OCI-LY7 (cell line): Measurements from ENCODE around the gene BICC1. TPM values are rescaled to one million over a fixed set of nuclear protein-coding genes. Genes with fewer than 3 reads are reported as not detected.

Source experiments
- BruUV-seq: library from RNA; stranded (reverse); fragments of 400-500 nt; replicated peaks from 2 replicates; lab custom pipeline; 2021; lab: Mats Ljungman, UMichigan
- CTCF ChIA-PET: fragments of 300-600 bp; sonication (Branson Sonifier 250); formaldehyde crosslinking; loops from one replicate; lab custom pipeline; 2022; ENCODE audit warnings: antibody characterized with exemption; ENCODE audit not compliant: unreplicated experiment; lab: Charles Lee
- POLR2A ChIA-PET: fragments of 300-600 bp; sonication (Branson Sonifier 250); formaldehyde crosslinking; loops from one replicate; lab custom pipeline; 2022; ENCODE audit warnings: antibody characterized with exemption; lab: Charles Lee
- DNase-seq: peaks from one replicate; pipeline ENCODE4 v3.0.0-alpha.2; 2015; ENCODE audit warnings: low spot score
- H2AFZ ChIP-seq: fragments of 200-600 bp; sonication (generic), shearing (Covaris generic); 2 replicates; pipeline ENCODE4 v1.6.1; 2014; ENCODE audit warnings: mild to moderate bottlenecking, antibody characterized with exemption, low read length, moderate library complexity
- H3K27ac ChIP-seq: fragments of 200-600 bp; sonication (generic); 2 replicates; pipeline ENCODE4 v1.5.1; 2014; ENCODE audit warnings: mixed run types, low read depth, mild to moderate bottlenecking, moderate library complexity, low read length, inconsistent platforms; ENCODE audit not compliant: poor library complexity, severe bottlenecking
- H3K36me3 ChIP-seq: fragments of 200-600 bp; sonication (generic); 2 replicates; pipeline ENCODE4 v1.6.1; 2014; ENCODE audit warnings: mild to moderate bottlenecking, antibody characterized with exemption, low read length, moderate library complexity, mixed read lengths; ENCODE audit not compliant: insufficient read depth
- H3K4me1 ChIP-seq: fragments of 200-600 bp; sonication (generic); 2 replicates; pipeline ENCODE4 v1.5.1; 2014; ENCODE audit warnings: mild to moderate bottlenecking, low read length; ENCODE audit not compliant: insufficient read depth, poor library complexity, severe bottlenecking
- H3K4me2 ChIP-seq: fragments of 200-600 bp; sonication (generic); 2 replicates; pipeline ENCODE4 v1.6.1; 2014; ENCODE audit warnings: mild to moderate bottlenecking, low read length
- H3K4me3 ChIP-seq: fragments of 200-600 bp; sonication (generic); 2 replicates; pipeline ENCODE4 v1.5.1; 2014; ENCODE audit warnings: mild to moderate bottlenecking, low read depth, low read length; ENCODE audit not compliant: poor library complexity, severe bottlenecking
- H3K79me2 ChIP-seq: fragments of 200-600 bp; sonication (generic); 2 replicates; pipeline ENCODE4 v1.6.1; 2016; ENCODE audit warnings: low read depth, mild to moderate bottlenecking, low read length, moderate library complexity, mixed read lengths; ENCODE audit not compliant: insufficient read depth
- H3K9me2 ChIP-seq: fragments of 200-600 bp; sonication (generic); 2 replicates; pipeline ENCODE4 v1.6.1; 2016; ENCODE audit warnings: mild to moderate bottlenecking, low read length, mixed read lengths; ENCODE audit not compliant: insufficient read depth
- H3K9me3 ChIP-seq: fragments of 200-600 bp; sonication (generic); 2 replicates; pipeline ENCODE4 v1.6.1; 2014; ENCODE audit warnings: mild to moderate bottlenecking, mixed run types, low read length, mixed read lengths
- H4K20me1 ChIP-seq: fragments of 200-600 bp; sonication (generic); 2 replicates; pipeline ENCODE4 v1.6.1; 2014; ENCODE audit warnings: mild to moderate bottlenecking, antibody characterized with exemption, low read length, moderate library complexity, mixed read lengths; ENCODE audit not compliant: insufficient read depth
- EZH2phosphoT487 ChIP-seq: fragments of 200-600 bp; sonication (generic); IDR thresholded peaks from 2 replicates; pipeline ENCODE4 v1.6.1; 2018; ENCODE audit warnings: low read depth, borderline replicate concordance, mild to moderate bottlenecking, mixed run types, antibody characterized with exemption, low read length, moderate library complexity, mixed read lengths
- intact Hi-C: fragments of 100-400 bp; cut with micrococcal nuclease; formaldehyde crosslinking; loops from one replicate; pipeline ENCODE4 v1.10.0; 2022; ENCODE audit not compliant: unreplicated experiment
- total RNA-seq, 2 experiments: library from RNA; depleted of rRNA in 1 of 2; stranded (reverse); fragments of >200 nt in 1 of 2; shearing (Covaris generic) in 1 of 2; gene quantifications; 2 replicates each; pipeline ENCODE4 v1.2.3, GENCODE V29; 2014 to 2022
- TF ChIP-seq, protein P1 (sequence below): fragments of 200-600 bp; sonication (generic); conservative IDR thresholded peaks from 2 replicates; pipeline ENCODE4 v1.5.1; 2014; ENCODE audit warnings: mild to moderate bottlenecking, antibody characterized with exemption, low read length, moderate library complexity, mixed read lengths

The BICC1 gene
- total RNA-seq, 2 experiments from 2014 or later, result not detected

DNA sequence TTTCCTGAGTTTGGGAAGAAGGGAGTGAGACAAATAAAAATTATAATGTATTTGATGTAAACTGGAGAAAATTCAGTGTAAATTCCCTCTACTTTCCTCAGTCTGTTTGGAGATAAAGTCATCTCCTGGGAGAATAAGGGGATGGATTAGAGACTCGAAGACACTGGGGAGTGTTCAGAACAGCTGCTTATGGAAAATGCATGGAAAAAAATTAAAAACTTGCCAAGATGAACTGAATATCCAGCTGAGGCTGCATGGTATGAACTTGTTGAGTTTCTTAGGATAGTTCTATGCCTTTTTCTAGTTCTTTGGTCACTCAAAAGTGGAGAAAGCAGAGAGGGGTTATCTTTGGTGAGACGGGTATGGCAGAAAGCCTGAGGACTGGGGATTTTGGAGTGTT, 210.5 kb downstream of the BICC1 start:
- ChIA-PET POLR2A (no interaction called here), CTCF (no interaction called here)
- TF ChIP-seq, protein P1, sequence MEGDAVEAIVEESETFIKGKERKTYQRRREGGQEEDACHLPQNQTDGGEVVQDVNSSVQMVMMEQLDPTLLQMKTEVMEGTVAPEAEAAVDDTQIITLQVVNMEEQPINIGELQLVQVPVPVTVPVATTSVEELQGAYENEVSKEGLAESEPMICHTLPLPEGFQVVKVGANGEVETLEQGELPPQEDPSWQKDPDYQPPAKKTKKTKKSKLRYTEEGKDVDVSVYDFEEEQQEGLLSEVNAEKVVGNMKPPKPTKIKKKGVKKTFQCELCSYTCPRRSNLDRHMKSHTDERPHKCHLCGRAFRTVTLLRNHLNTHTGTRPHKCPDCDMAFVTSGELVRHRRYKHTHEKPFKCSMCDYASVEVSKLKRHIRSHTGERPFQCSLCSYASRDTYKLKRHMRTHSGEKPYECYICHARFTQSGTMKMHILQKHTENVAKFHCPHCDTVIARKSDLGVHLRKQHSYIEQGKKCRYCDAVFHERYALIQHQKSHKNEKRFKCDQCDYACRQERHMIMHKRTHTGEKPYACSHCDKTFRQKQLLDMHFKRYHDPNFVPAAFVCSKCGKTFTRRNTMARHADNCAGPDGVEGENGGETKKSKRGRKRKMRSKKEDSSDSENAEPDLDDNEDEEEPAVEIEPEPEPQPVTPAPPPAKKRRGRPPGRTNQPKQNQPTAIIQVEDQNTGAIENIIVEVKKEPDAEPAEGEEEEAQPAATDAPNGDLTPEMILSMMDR, result no peak
- no peak for TF ChIP-seq EZH2phosphoT487
- no peak overlapping the region for H2AFZ ChIP-seq
- no peaks in the 10 kb centered on the region for H3K9me3 ChIP-seq
- H3K4me2 ChIP-seq, result no peak overlapping the region
- no peaks in the 10 kb centered on the region for H3K4me1 ChIP-seq
- intact Hi-C loops, result no loop called here
- no TSS peak for BruUV-seq
- no peaks in the 10 kb centered on the region for H3K9me2 ChIP-seq
- no peak for DNase-seq
- no peaks in the 10 kb centered on the region for H4K20me1 ChIP-seq
- no peak overlapping the region for H3K27ac ChIP-seq
- no peak overlapping the region for H3K4me3 ChIP-seq
- H3K36me3 ChIP-seq, result no peaks in the 10 kb centered on the region
- no peaks in the 10 kb centered on the region for H3K79me2 ChIP-seq

DNA sequence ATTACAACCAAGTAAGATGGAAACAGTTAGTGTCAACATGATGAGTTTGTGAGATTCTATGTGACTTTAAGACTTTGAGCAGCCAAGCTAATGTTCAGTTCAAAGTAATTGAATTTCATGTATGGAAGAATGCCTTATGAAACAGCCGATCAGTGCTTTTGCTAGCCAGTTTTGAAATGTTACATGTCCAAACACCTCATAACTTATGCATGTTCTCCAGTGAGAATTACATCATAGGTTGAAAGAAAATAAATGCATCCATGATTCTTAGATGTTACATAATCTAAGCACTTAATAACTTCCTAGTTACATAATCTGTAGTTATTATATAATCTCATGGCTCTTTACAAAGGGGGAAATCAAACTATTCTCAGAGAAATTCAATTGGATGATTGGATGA, 211.3 kb downstream of the BICC1 start:
- TF ChIP-seq, protein P1, result no peak
- TF ChIP-seq EZH2phosphoT487, result no peak
- Histone ChIP-seq H3K79me2 (no peaks in the 10 kb centered on the region), H2AFZ (no peak overlapping the region), H3K4me3 (no peak overlapping the region), H3K27ac (no peak overlapping the region), H3K36me3 (no peaks in the 10 kb centered on the region), H3K9me2 (no peaks in the 10 kb centered on the region), H4K20me1 (no peaks in the 10 kb centered on the region), H3K4me2 (no peak overlapping the region), H3K9me3 (no peaks in the 10 kb centered on the region), H3K4me1 (no peaks in the 10 kb centered on the region)
- ChIA-PET CTCF (no interaction called here), POLR2A (no interaction called here)
- no peak for DNase-seq
- intact Hi-C loops, result no loop called here
- BruUV-seq, result no TSS peak

DNA sequence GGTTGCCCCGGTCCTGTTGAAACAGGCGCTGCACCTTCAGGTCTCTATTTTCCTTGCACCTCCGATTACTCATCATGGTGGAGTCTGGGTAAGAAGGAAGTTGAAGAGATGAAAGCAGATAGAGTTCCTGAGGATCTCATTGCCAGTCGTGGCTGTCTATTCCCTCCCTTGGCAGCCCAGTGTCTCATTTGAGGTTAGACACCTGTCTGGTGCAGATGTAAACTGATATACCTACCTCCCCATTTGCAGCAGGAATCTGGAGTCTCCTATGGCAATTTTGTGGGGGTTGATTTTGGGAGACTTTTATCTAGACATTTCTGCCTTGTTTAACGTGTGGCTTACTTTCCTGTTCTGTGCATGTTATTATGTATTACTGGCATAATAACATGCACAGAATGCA, 212.1 kb downstream of the BICC1 start:
- H3K27ac ChIP-seq, result no peak overlapping the region
- intact Hi-C loops, result no loop called here
- H3K79me2 ChIP-seq, result no peaks in the 10 kb centered on the region
- H3K9me2 ChIP-seq, result no peaks in the 10 kb centered on the region
- POLR2A ChIA-PET, result no interaction called here
- CTCF ChIA-PET, result no interaction called here
- DNase-seq, result no peak
- no peaks in the 10 kb centered on the region for H4K20me1 ChIP-seq
- no TSS peak for BruUV-seq
- H2AFZ ChIP-seq, result no peak overlapping the region
- no peaks in the 10 kb centered on the region for H3K9me3 ChIP-seq
- H3K4me3 ChIP-seq, result no peak overlapping the region
- no peaks in the 10 kb centered on the region for H3K36me3 ChIP-seq
- no peak overlapping the region for H3K4me2 ChIP-seq
- H3K4me1 ChIP-seq, result no peaks in the 10 kb centered on the region
- no peak for TF ChIP-seq EZH2phosphoT487
- TF ChIP-seq, protein P1, result no peak
